Natural killer cell treated with Interleukin-12 subunit alpha and Interleukin-12 subunit beta and Interleukin-15 and Interleukin-18, amount 100 ng/mL, for 72 hours (primary cell): ENCODE measurements around the gene SDF2L1. TPM values are rescaled to one million over a fixed set of nuclear protein-coding genes. Genes with fewer than 3 reads are reported as not detected.
"Not testable (repeated sequence)": the region's sequence is repeated elsewhere in the genome, so short reads cannot be mapped to it uniquely, and the experiment has no call there.

ENCODE experiments used
- ATAC-seq, 2 donors: fragments of 150-1000 bp; cut with Tn5 transposase in 1 of 2; sonication (Bioruptor Pico), chemical (Tn5 transposase) in 1 of 2; 2 replicates each; pipeline ENCODE4 v1.10.0; 2021
- DNase-seq: peaks from one replicate; pipeline ENCODE4 v3.0.0; 2022; ENCODE audit warnings: low spot score
- H3K27ac Mint-ChIP-seq, 2 donors: 1 replicate in 1 of 2; 2 replicates in 1 of 2; pipeline ENCODE4 v1.8.0; 2022; ENCODE audit warnings: mixed read lengths in 2 of 2, mild to moderate bottlenecking in 1 of 2, moderate library complexity in 1 of 2
- H3K27me3 Mint-ChIP-seq, 2 donors: 1 replicate in 1 of 2; 2 replicates in 1 of 2; pipeline ENCODE4 v1.8.0; 2022; ENCODE audit warnings: mixed read lengths in 2 of 2
- H3K36me3 Mint-ChIP-seq: one replicate; pipeline ENCODE4 v1.8.0; 2022; ENCODE audit warnings: mixed read lengths
- H3K4me1 Mint-ChIP-seq, 2 donors: 1 replicate in 1 of 2; 2 replicates in 1 of 2; pipeline ENCODE4 v1.8.0; 2022; ENCODE audit warnings: low read depth in 2 of 2, mixed read lengths in 2 of 2, mild to moderate bottlenecking in 1 of 2
- H3K4me3 Mint-ChIP-seq: one replicate; pipeline ENCODE4 v1.8.0; 2022; ENCODE audit warnings: mixed read lengths
- H3K9me3 Mint-ChIP-seq: 2 replicates; pipeline ENCODE4 v1.8.0; 2022; ENCODE audit warnings: mixed read lengths
- total RNA-seq, 2 donors: library from RNA; stranded (reverse); gene quantifications; one replicate each; pipeline ENCODE4 v1.2.3, GENCODE V29; 2022

Gene SDF2L1
- total RNA-seq, result 100 to 1,000 TPM; 102 to 127 TPM

DNA sequence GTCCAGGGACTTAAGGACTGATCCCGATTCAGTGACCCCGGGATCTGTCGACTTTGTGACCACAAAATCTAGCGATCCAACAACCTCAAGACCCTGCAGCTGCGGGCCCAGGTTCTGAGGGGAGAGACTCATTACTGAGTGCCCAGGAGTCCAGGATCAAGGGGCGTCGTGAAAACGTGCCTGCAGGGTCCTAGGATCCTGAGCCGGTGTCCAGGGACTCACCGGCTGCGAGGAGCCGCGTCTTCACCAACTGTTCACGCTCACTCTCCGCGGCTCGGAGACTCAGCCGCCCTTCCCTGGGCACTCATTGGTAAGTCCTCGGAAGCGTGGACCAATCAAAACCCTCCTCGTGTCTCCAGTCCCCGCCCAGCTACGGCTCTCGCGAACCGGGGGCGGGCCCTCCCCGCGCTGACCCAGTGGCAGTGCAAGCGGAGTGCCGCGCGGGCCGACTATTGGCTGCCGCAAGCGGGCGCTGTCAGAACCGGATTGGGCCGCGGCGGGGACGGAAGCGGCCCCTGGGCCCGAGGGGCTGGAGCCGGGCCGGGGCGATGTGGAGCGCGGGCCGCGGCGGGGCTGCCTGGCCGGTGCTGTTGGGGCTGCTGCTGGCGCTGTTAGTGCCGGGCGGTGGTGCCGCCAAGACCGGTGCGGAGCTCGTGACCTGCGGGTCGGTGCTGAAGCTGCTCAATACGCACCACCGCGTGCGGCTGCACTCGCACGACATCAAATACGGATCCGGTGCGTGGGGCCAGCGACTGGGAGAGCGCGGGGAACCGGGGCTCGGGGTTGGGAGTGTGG, at the start of gene SDF2L1:
Gene SDF2L1 (plus strand): TSS at position 514 of the 795 bp plus-strand sequence. CDS start 35 bp downstream, at position 549.
- peaks cover 26 to 32% of the 10 kb centered on the region in 2 donors for H3K4me1 Mint-ChIP-seq
- no peaks in the 10 kb centered on the region for H3K27me3 Mint-ChIP-seq
- DNase-seq, result peak; percentile 99
- peak within 1 kb of the TSS; percentile 79 to 88 for H3K27ac Mint-ChIP-seq
- H3K4me3 Mint-ChIP-seq, result peak within 1 kb of the TSS; percentile 98
- H3K9me3 Mint-ChIP-seq, result no peaks in the 10 kb centered on the region
- ATAC-seq, result peak; percentile 99
- peaks cover 14% of the 10 kb centered on the region for H3K36me3 Mint-ChIP-seq

DNA sequence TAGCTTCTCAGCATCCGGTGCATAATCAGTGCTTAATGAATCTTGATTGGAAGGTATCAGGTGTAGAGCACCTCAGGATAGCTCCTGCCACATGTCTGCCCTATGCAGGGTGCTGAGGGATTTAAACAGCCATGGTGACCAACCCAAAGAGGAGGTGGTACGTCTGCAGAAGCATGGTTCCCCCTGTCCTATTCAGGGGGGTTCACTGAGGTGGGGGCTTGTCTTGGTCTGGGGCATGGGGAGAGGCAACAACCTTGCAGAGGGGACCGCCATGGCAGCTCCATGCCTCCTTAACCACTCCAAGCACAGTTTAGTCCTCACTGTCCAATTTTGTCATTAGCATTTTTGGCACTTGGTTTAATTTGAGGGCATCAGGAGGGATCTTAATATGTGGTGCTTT, 49.7 kb upstream of the SDF2L1 start:
- Mint-ChIP-seq H3K4me3 (no peak overlapping the region), H3K4me1 (peaks cover 70 to 71% of the 10 kb centered on the region in 2 donors)

DNA sequence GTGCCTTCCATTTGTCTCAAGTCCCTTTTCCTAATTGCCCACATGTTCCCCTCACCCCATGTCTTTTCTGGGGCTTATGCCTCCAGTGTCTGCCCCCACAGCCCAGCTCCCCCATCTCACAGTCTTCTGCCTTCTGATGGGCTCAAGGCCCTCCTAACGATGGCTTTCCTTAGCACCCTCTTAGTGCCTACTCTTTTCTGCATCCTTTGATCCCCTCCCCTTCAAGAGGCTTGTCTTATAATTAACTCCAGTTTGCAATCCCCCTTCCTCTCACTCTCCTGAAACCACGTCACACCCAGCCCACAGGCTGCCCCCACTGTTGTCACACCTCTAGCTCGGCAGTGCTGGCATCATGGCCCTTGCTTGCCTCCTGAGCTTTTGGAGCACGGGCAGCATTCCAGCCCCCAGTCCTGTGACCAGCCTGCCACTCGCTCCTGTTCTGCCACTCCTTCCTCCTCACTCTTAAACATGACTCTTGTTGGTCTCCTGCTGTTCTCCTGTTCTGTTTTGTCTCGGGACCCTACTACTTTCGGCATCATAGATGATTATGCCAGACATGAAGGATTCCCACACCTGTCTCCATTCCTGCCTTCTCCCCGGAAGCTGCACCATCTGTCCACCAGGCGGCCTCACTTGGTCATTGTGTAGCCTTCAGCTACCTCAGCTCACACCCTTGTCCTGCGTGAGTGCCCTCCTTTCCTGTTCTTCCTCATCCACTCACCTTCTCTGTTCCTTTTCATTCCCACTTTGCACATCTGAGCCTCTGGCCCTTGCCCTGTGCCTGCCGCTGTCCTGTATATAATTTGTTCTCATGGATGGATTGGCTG, 48.5 kb upstream of the SDF2L1 start:
- Mint-ChIP-seq H3K4me3 (peak overlapping the region; percentile 66), H3K4me1 (peaks cover 65 to 68% of the 10 kb centered on the region in 2 donors), H3K36me3 (peaks cover 29% of the 10 kb centered on the region), H3K9me3 (no peaks in the 10 kb centered on the region), H3K27ac (peak overlapping the region; percentile 69 to 83), H3K27me3 (no peaks in the 10 kb centered on the region)
- ATAC-seq (peak in 1 of 2 donors; percentile 55), DNase-seq (no peak)

More for the DNA sequence above, 49.7 kb upstream of the SDF2L1 start:
- Mint-ChIP-seq H3K27me3 (no peaks in the 10 kb centered on the region), H3K9me3 (no peaks in the 10 kb centered on the region), H3K36me3 (peaks cover 24% of the 10 kb centered on the region), H3K27ac (peak overlapping the region in 1 of 2 donors; percentile 96)
- DNase-seq, result no peak
- no peak for ATAC-seq

- H3K9me3 Mint-ChIP-seq, result no peaks in the 10 kb centered on the region
- DNase-seq (no peak), ATAC-seq (no peak)
- H3K4me3 Mint-ChIP-seq, result no peak overlapping the region
- peak overlapping the region; percentile 69 to 83 for H3K27ac Mint-ChIP-seq
- H3K27me3 Mint-ChIP-seq, result no peaks in the 10 kb centered on the region
- H3K36me3 Mint-ChIP-seq, result peaks cover 36% of the 10 kb centered on the region
- H3K4me1 Mint-ChIP-seq, result peaks cover 67 to 72% of the 10 kb centered on the region in 2 donors
Observed at GRCh38 chr22:21594865-21595452, 47.1 kb upstream of the SDF2L1 start.

- not testable (repeated sequence) for DNase-seq, H3K9me3 Mint-ChIP-seq, ATAC-seq, H3K27me3 Mint-ChIP-seq, H3K27ac Mint-ChIP-seq, H3K4me3 Mint-ChIP-seq
- H3K4me1 Mint-ChIP-seq, result peaks cover 58% of the 10 kb centered on the region in 2 donors
- H3K36me3 Mint-ChIP-seq, result peaks cover 32% of the 10 kb centered on the region
Observed at GRCh38 chr22:21596356-21597135, 45.6 kb upstream of the SDF2L1 start.

DNA sequence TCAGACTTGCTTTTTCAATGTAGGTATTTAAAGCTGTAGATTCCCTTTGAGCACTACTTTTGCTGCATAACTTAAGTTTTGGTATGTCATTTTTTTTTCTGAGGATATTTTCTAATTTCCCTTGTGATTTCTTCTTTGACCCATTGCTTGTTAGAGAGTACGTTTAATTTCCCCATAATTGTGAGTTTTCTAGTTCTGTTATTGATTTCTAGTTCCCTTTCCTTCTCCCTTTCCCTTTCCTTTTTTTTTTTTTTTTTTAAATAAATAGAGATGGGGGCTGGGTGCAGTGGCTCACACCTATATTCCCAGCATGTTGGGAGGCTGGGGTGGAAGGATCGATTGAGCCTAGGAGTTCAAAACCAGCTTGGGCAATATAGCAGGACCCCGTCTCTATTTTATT, 43.8 kb upstream of the SDF2L1 start:
- Mint-ChIP-seq H3K36me3 (peaks cover 29% of the 10 kb centered on the region), H3K9me3 (no peaks in the 10 kb centered on the region), H3K27me3 (no peaks in the 10 kb centered on the region), H3K27ac (peak overlapping the region in 1 of 2 donors; percentile 55), H3K4me3 (no peak overlapping the region), H3K4me1 (peaks cover 53 to 55% of the 10 kb centered on the region in 2 donors)
- DNase-seq, result no peak
- no peak for ATAC-seq

GRCh38 chr22:21599053-21599893, 42.8 kb upstream of the SDF2L1 start:
- Mint-ChIP-seq H3K4me3 (peak overlapping the region; percentile 55), H3K4me1 (peaks cover 45 to 46% of the 10 kb centered on the region in 2 donors), H3K9me3 (no peaks in the 10 kb centered on the region), H3K27me3 (no peaks in the 10 kb centered on the region), H3K27ac (peak overlapping the region; percentile 71 to 79), H3K36me3 (peaks cover 20% of the 10 kb centered on the region)
- DNase-seq, result no peak
- ATAC-seq, result no peak

DNA sequence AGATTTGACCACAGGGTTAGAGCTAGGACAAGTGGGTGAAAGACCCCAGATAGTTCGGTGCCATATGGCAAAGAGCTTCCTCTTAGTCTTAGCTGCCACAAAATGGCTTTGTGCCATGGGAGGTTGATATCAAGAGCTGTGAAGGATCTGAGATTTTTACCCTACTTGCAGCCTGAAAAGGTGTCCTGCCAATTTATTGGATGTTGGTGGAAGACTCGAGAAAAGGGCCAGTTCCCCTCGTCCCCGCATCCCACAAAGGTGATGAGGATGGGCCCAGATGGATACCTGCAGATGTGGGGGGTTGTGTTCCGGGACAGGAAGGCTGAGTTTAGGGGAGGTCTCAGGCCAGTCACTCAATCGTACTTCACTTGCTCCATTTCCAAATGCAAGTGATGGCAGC, 39.5 kb upstream of the SDF2L1 start:
- H3K4me3 Mint-ChIP-seq, result no peak overlapping the region
- H3K9me3 Mint-ChIP-seq, result no peaks in the 10 kb centered on the region
- DNase-seq, result no peak
- peak overlapping the region; percentile 26 to 44 for H3K27ac Mint-ChIP-seq
- peaks cover 51 to 56% of the 10 kb centered on the region in 2 donors for H3K4me1 Mint-ChIP-seq
- ATAC-seq, result no peak
- H3K27me3 Mint-ChIP-seq, result no peaks in the 10 kb centered on the region
- H3K36me3 Mint-ChIP-seq, result peaks cover 16% of the 10 kb centered on the region

- Mint-ChIP-seq H3K4me3 (no peak overlapping the region), H3K9me3 (no peaks in the 10 kb centered on the region), H3K36me3 (peaks cover 9% of the 10 kb centered on the region), H3K27me3 (no peaks in the 10 kb centered on the region), H3K27ac (no peak overlapping the region), H3K4me1 (peaks cover 46 to 57% of the 10 kb centered on the region in 2 donors)
- DNase-seq, result no peak
- no peak for ATAC-seq
Observed at GRCh38 chr22:21603973-21604372, 38.1 kb upstream of the SDF2L1 start.

DNA sequence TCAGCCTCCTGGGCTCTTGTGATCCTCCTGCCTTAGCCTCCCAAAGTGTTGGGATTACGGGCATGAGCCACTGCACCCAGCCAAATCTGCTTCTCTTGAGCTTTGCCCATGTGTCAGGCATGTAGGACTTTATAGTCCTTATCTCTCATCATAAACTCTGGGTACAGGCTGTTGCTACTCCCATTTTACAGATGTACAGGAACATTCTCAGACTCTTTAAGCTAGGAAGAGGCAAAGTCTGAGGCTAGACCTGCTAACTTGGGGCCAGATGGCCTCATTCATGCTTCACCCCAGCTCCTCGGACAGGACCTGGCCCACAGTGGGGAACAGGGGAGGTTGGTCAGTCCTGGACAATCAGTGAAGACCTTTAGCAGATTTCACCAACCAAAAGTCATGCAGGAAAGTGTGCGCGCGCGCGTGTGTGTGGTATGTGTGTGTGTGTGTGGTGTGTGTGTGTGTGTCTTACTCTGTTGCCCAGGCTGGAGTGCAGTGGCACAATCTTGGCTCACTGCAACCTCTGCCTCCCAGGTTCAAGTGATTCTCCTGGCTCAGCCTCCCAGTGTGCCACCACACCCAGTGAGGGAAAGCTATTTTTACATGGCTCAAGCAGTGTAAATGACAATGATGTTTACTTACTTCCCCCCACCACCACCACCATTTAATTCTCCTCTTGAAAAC, 36.1 kb upstream of the SDF2L1 start:
- no peaks in the 10 kb centered on the region for H3K9me3 Mint-ChIP-seq
- H3K27me3 Mint-ChIP-seq, result no peaks in the 10 kb centered on the region
- peaks cover 46 to 52% of the 10 kb centered on the region in 2 donors for H3K4me1 Mint-ChIP-seq
- peak overlapping the region; percentile 31 to 62 for H3K27ac Mint-ChIP-seq
- peaks cover 1% of the 10 kb centered on the region for H3K36me3 Mint-ChIP-seq
- H3K4me3 Mint-ChIP-seq, result no peak overlapping the region
- ATAC-seq (peak; percentile 18 to 48), DNase-seq (no peak)

DNA sequence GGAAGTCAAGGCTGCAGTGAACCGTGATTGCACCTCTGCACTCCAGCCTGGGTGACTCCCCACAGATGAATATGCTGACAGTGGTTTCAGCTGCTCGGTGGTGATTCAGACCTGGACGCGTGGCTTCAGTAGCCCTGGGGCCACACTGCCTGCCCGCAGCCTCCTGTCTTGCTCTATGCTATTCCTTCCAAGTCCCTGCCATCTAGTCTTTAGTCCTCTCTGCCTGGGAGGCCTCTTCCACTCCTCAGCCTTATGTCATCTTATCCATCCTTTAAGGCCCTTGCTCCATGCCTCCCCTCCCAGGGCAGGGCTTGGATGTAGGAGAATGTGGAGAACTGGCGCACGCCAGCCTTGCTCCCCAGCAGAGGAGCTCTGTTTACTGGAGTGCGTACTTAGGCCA, 35.3 kb upstream of the SDF2L1 start:
- Mint-ChIP-seq H3K27me3 (no peaks in the 10 kb centered on the region), H3K4me3 (peak overlapping the region; percentile 34), H3K27ac (peak overlapping the region; percentile 31 to 62), H3K36me3 (peaks cover 4% of the 10 kb centered on the region), H3K4me1 (peaks cover 50 to 57% of the 10 kb centered on the region in 2 donors), H3K9me3 (no peaks in the 10 kb centered on the region)
- DNase-seq (no peak), ATAC-seq (peak; percentile 70 to 84)

DNA sequence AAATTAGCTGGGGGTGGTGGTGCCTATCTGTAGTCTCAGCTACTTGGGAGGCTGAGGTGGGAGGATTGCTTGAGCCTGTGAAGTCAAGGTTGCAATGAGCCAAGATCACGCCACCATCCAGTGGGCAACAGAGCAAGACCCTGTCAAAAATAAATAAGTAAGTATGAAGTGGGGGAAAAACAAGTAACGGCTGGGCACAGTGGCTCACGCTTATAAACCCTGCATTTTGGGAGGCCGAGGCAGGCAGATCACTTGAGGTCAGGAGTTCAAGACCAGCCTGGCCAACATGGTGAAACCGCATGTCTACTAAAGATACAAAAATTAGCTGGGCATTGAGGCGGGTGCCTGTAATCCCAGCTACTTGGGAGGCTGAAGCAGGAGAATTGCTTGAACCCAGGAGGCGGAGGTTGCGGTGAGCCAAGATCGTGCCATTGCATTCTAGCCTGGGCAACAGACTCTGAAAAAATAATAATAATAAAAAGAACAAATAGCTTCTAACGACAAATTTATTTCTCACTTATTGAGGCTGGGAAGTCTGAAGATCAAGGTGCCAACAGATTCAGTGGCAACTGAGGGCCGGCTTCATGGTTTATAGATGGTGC, 32.4 kb upstream of the SDF2L1 start:
- not testable (repeated sequence) for H3K4me3 Mint-ChIP-seq, H3K9me3 Mint-ChIP-seq, ATAC-seq, DNase-seq, H3K27me3 Mint-ChIP-seq, H3K36me3 Mint-ChIP-seq
- peak overlapping the region; percentile 30 to 60 for H3K27ac Mint-ChIP-seq
- H3K4me1 Mint-ChIP-seq, result peaks cover 44 to 57% of the 10 kb centered on the region in 2 donors
